HepG2 (cell line): ENCODE measurements around the gene EGFL8. TPM values are rescaled to one million over a fixed set of nuclear protein-coding genes. Genes with fewer than 3 reads are reported as not detected.

Experiments used
- CAMTA2 ChIP-seq: sonication (generic); formaldehyde crosslinking; IDR thresholded peaks from 2 replicates; pipeline ENCODE4 v1.4.0; 2020; ENCODE audit warnings: mild to moderate bottlenecking, missing genetic modification reagents, borderline replicate concordance
- CTCF ChIP-seq: sonication (generic); formaldehyde crosslinking; IDR thresholded peaks from 2 replicates; pipeline ENCODE4 v1.5.0; 2020; ENCODE audit warnings: mild to moderate bottlenecking, missing genetic modification reagents, moderate library complexity
- ETV5 ChIP-seq: IDR thresholded peaks from 2 replicates; pipeline ENCODE4 v1.6.1; 2018; ENCODE audit warnings: missing biosample characterization, missing genetic modification reagents, inconsistent platforms, borderline replicate concordance
- ETV6 ChIP-seq: sonication (generic); formaldehyde crosslinking; conservative IDR thresholded peaks from 2 replicates; pipeline ENCODE4 v1.4.0; 2020; ENCODE audit warnings: missing genetic modification reagents
- HNF4A ChIP-seq: sonication (generic); formaldehyde crosslinking; IDR thresholded peaks from 2 replicates; pipeline ENCODE4 v1.4.0; 2020; ENCODE audit warnings: missing genetic modification reagents
- JUNB ChIP-seq: sonication (generic); formaldehyde crosslinking; IDR thresholded peaks from 2 replicates; pipeline ENCODE4 v1.8.0; 2022; ENCODE audit warnings: missing genetic modification reagents, mild to moderate bottlenecking, borderline replicate concordance
- NFAT5 ChIP-seq: sonication (generic); formaldehyde crosslinking; IDR thresholded peaks from 2 replicates; pipeline ENCODE4 v1.4.0; 2020; ENCODE audit warnings: missing genetic modification reagents
- NR2F1 ChIP-seq, 2 experiments: fragments of 450-650 bp in 1 of 2; formaldehyde crosslinking in 1 of 2; IDR thresholded peaks; 2 replicates each; pipeline versions ENCODE4 v1.5.0 to v1.6.1; 2016 to 2020; ENCODE audit warnings: mild to moderate bottlenecking in 1 of 2, missing compliant biosample characterization in 1 of 2, missing genetic modification reagents in 1 of 2, moderate library complexity in 1 of 2
- SALL1 ChIP-seq: sonication (generic); formaldehyde crosslinking; IDR thresholded peaks from 2 replicates; pipeline ENCODE4 v1.8.0; 2022; ENCODE audit warnings: mild to moderate bottlenecking, missing genetic modification reagents
- TBL1XR1 ChIP-seq: fragments of 150-350 bp; IDR thresholded peaks from 2 replicates; pipeline ENCODE4 v1.6.1; 2014; ENCODE audit warnings: borderline replicate concordance, low read length; ENCODE audit not compliant: partially characterized antibody
- THRA ChIP-seq: sonication (generic); formaldehyde crosslinking; IDR thresholded peaks from 2 replicates; pipeline ENCODE4 v1.4.0; 2020; ENCODE audit warnings: missing genetic modification reagents, borderline replicate concordance
- TRIM24 ChIP-seq: sonication (generic); formaldehyde crosslinking; IDR thresholded peaks from 2 replicates; pipeline ENCODE4 v1.8.0; 2022; ENCODE audit warnings: mild to moderate bottlenecking, missing genetic modification reagents
- ZFX ChIP-seq: sonication (generic); formaldehyde crosslinking; IDR thresholded peaks from 2 replicates; pipeline ENCODE4 v1.4.0; 2020; ENCODE audit warnings: mild to moderate bottlenecking, low read depth, missing genetic modification reagents, moderate library complexity
- ZNF292 ChIP-seq: sonication (generic); formaldehyde crosslinking; IDR thresholded peaks from 2 replicates; pipeline ENCODE4 v1.8.1; 2022; ENCODE audit warnings: mild to moderate bottlenecking, low read depth, missing genetic modification reagents, borderline replicate concordance
- ZNF501 ChIP-seq: sonication (generic); formaldehyde crosslinking; IDR thresholded peaks from 2 replicates; pipeline ENCODE4 v1.5.1; 2020; ENCODE audit warnings: mild to moderate bottlenecking, moderate library complexity, missing genetic modification reagents
- polyA plus RNA-seq, 8 experiments: library from polyadenylated mRNA; depleted of rRNA in 3 of 8; stranded (reverse) in 7 of 8; unstranded in 1 of 8; fragments of >200 nt; fragmentation: Illumina TruSeq in 4 of 8; extraction: Trizol in 4 of 8; gene quantifications; 2 replicates each; pipeline versions ENCODE4 v1.2.1 to v1.2.3, GENCODE V29; 2011 to 2016; ENCODE audit warnings: low read depth in 4 of 8, missing spikeins in 1 of 8, mixed read lengths in 1 of 8; ENCODE audit not compliant: insufficient read depth in 1 of 8
- total RNA-seq, 5 experiments: library from RNA; depleted of rRNA; stranded (reverse); fragments of >200 nt; fragmentation: Illumina TruSeq; extraction: Trizol; gene quantifications; 2 replicates each; pipeline ENCODE4 v1.2.3, GENCODE V29; 2016; ENCODE audit warnings: low read depth in 1 of 5
- TF ChIP-seq, protein P1 (sequence below): sonication (generic); formaldehyde crosslinking; IDR thresholded peaks from 2 replicates; pipeline ENCODE4 v1.5.0; 2020; ENCODE audit warnings: mild to moderate bottlenecking, missing genetic modification reagents
- TF ChIP-seq, protein P2 (sequence below): sonication (generic); formaldehyde crosslinking; IDR thresholded peaks from 2 replicates; pipeline ENCODE4 v1.8.1; 2023; ENCODE audit warnings: mild to moderate bottlenecking, missing genetic modification reagents

Gene EGFL8
- total and polyA plus RNA-seq, 2 of the 13 experiments (the other 11 are each of a cell fraction or from before 2014, with no cell fraction given), result 10.0 to 11.5 TPM

- TF ChIP-seq THRA (CRISPR knock-in tag) (0 out of 2 replicates have a peak, but pooled peaks have one; percentile 16), CTCF (peak; percentile 18; the same call in 1 of the 2 replicates), ZNF501 (CRISPR knock-in tag) (0 out of 2 replicates have a peak, but pooled peaks have one; percentile 21), ETV6 (CRISPR knock-in tag) (no peak), ZNF292 (CRISPR knock-in tag) (peak; percentile 34; the same call in 1 of the 2 replicates), HNF4A (CRISPR knock-in tag) (peak; percentile 76), ETV5 (CRISPR knock-in tag) (peak; percentile 21; the same call in 1 of the 2 replicates), NR2F1 (CRISPR knock-in tag; IDR thresholded peaks at IDR 0.05) (peak in 1 of 2 experiments; percentile 28; a peak in 1 of 4 replicates), TBL1XR1 (peak; percentile 50), JUNB (CRISPR knock-in tag) (no peak), SALL1 (peak; percentile 33; the same call in 1 of the 2 replicates), NFAT5 (CRISPR knock-in tag) (no peak), CAMTA2 (CRISPR knock-in tag) (no peak), TRIM24 (0 out of 2 replicates have a peak, but pooled peaks have one; percentile 15), ZFX (peak; percentile 42; the same call in 1 of the 2 replicates)
- TF ChIP-seq, protein P1, sequence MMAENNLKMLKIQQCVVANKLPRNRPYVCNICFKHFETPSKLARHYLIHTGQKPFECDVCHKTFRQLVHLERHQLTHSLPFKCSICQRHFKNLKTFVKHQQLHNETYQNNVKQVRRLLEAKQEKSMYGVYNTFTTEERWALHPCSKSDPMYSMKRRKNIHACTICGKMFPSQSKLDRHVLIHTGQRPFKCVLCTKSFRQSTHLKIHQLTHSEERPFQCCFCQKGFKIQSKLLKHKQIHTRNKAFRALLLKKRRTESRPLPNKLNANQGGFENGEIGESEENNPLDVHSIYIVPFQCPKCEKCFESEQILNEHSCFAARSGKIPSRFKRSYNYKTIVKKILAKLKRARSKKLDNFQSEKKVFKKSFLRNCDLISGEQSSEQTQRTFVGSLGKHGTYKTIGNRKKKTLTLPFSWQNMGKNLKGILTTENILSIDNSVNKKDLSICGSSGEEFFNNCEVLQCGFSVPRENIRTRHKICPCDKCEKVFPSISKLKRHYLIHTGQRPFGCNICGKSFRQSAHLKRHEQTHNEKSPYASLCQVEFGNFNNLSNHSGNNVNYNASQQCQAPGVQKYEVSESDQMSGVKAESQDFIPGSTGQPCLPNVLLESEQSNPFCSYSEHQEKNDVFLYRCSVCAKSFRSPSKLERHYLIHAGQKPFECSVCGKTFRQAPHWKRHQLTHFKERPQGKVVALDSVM (CRISPR knock-in tag), result peak; percentile 76; the same call in 1 of the 2 replicates
- TF ChIP-seq, protein P2, sequence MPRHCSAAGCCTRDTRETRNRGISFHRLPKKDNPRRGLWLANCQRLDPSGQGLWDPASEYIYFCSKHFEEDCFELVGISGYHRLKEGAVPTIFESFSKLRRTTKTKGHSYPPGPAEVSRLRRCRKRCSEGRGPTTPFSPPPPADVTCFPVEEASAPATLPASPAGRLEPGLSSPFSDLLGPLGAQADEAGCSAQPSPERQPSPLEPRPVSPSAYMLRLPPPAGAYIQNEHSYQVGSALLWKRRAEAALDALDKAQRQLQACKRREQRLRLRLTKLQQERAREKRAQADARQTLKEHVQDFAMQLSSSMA, result no peak
Measured at GRCh38 chr6:32210191-32210601, 45.8 kb downstream of the EGFL8 start (continued).
